ENCODE results near the gene MANBA.

MANBA gene

DNA sequence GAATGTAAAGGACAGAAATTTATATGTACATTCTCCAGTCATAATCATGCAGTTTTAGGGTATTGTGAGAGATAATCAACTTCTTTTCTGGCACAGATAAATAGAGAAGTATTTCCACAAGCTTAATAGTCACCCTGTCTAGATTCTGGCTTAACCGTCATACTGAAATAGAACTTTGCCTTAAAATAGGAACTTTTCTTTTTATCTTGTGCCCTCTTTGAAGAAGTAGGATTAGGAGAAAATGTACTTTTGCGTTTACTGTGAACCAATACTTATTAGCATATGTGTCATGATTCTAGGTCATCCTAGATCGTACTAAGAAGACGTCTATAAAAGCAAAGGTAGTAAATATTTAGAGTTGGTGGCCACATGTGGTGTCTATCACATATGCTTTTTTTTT lies 164.2 kb downstream of the MANBA start:
- Histone ChIP-seq H3K36me3 (replicated peaks) (peaks cover 40% of the 10 kb centered on the region), H3K27me3 (replicated peaks) (no peaks in the 10 kb centered on the region), H3K27ac (no peak overlapping the region), H3K4me3 (ENCODE audit: low read depth, low read length) (no peak overlapping the region)
- no peak for DNase-seq
- in situ Hi-C loops (cut with HindIII; ENCODE audit: low pct_ligation_motif_present, low sequenced_read_pairs) = no loop called here
- TF ChIP-seq, protein P1, sequence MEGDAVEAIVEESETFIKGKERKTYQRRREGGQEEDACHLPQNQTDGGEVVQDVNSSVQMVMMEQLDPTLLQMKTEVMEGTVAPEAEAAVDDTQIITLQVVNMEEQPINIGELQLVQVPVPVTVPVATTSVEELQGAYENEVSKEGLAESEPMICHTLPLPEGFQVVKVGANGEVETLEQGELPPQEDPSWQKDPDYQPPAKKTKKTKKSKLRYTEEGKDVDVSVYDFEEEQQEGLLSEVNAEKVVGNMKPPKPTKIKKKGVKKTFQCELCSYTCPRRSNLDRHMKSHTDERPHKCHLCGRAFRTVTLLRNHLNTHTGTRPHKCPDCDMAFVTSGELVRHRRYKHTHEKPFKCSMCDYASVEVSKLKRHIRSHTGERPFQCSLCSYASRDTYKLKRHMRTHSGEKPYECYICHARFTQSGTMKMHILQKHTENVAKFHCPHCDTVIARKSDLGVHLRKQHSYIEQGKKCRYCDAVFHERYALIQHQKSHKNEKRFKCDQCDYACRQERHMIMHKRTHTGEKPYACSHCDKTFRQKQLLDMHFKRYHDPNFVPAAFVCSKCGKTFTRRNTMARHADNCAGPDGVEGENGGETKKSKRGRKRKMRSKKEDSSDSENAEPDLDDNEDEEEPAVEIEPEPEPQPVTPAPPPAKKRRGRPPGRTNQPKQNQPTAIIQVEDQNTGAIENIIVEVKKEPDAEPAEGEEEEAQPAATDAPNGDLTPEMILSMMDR (IDR thresholded peaks at IDR 0.05; ENCODE audit: low read depth, low read length, missing control alignments) = no peak

DNA sequence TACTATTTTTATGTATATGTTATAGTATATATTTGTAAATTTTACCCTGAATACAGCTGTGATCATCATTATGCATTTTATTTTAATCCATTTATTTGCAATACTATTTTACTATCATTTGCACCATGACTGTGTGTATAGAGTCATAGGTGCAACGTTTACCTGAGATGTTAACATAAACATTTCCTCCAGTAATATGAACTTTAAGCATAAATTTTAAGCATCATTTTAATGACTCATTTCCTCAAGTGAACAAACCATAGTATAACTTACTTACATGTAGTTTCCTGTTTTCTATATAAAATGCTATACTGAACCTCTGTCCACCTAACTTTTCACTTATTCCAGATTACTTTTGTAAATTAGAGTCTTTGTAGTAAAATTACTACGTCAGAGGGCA lies 166.8 kb downstream of the MANBA start:
- peaks cover 35% of the 10 kb centered on the region for H3K36me3 ChIP-seq (replicated peaks)
- no peak for DNase-seq
- no peak overlapping the region for H3K4me3 ChIP-seq (ENCODE audit: low read depth, low read length)
- TF ChIP-seq, protein P1 (IDR thresholded peaks at IDR 0.05; ENCODE audit: low read depth, low read length, missing control alignments) = no peak
- in situ Hi-C loops (cut with HindIII; ENCODE audit: low pct_ligation_motif_present, low sequenced_read_pairs) = no loop called here
- H3K27me3 ChIP-seq (replicated peaks) = no peaks in the 10 kb centered on the region
- no peak overlapping the region for H3K27ac ChIP-seq

DNA sequence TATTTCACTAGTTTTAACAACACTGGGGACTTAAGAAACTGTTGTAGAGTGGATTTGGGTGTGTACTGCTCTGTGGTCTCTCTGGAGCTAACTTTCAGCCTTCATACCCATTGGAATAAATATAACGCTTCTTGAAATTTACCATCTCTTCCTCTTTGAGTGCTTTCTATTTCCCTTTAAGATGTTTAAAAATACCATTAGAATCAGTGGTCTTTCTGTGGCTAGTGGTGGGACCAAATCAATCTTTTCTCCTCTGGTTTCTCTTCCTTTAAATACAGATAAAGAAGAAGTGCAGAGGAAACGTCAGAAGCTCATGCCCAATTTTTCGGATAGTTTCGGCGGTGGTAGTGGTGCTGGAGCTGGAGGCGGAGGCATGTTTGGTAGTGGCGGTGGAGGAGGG lies 167.6 kb downstream of the MANBA start:
- Histone ChIP-seq H3K27me3 (replicated peaks) (no peaks in the 10 kb centered on the region), H3K4me3 (ENCODE audit: low read depth, low read length) (no peak overlapping the region), H3K36me3 (replicated peaks) (peaks cover 35% of the 10 kb centered on the region), H3K27ac (no peak overlapping the region)
- TF ChIP-seq, protein P1 (IDR thresholded peaks at IDR 0.05; ENCODE audit: low read depth, low read length, missing control alignments) = no peak
- no peak for DNase-seq
- in situ Hi-C loops (cut with HindIII; ENCODE audit: low pct_ligation_motif_present, low sequenced_read_pairs) = no loop called here

DNA sequence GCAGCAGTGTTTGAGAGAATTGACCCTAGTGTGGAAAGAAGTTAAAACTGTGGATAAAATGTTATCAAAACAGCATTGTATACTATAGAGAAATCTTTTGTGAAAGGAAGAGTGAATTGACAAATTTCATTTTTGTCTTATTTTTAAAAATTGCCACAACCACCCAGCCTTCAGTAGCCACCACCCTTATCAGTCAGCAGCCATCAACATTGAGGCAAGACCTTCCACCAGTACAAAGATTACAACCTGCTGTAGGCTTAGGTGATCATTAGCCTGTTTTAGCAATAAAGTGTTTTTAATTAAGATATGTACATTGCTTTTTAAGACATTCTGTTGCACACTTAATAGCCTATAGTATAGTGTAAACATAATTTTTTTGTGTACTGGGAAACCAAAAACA lies 168.5 kb downstream of the MANBA start:
- H3K27me3 ChIP-seq (replicated peaks) = no peaks in the 10 kb centered on the region
- in situ Hi-C loops (cut with HindIII; ENCODE audit: low pct_ligation_motif_present, low sequenced_read_pairs) = no loop called here
- no peak for DNase-seq

DNA sequence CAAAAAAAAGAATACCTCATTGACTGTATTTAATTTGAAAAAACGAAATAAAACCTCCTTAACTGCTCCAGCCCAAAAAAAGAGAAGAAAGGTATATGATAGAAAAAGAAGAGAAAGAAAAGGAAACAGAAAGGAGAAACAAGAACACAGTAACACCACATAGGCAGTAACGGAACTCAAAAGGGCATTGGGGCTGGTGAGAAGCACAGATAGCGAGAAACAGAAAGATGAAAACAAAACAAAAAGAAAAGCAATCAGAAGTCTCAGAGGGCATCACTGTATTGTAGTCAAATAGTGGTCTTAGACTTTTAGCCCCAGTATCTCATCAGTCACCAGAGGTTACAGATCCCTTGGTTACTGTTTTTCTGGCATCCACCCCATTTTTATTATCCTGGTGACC lies 171.0 kb downstream of the MANBA start:
- TF ChIP-seq, protein P1 (IDR thresholded peaks at IDR 0.05; ENCODE audit: low read depth, low read length, missing control alignments) = no peak
- no peak for DNase-seq
- no peak overlapping the region for H3K4me3 ChIP-seq (ENCODE audit: low read depth, low read length)
- in situ Hi-C loops (cut with HindIII; ENCODE audit: low pct_ligation_motif_present, low sequenced_read_pairs) = no loop called here
- peaks cover 15% of the 10 kb centered on the region for H3K36me3 ChIP-seq (replicated peaks)
- no peaks in the 10 kb centered on the region for H3K27me3 ChIP-seq (replicated peaks)
- no peak overlapping the region for H3K27ac ChIP-seq

More for the DNA sequence above, 168.5 kb downstream of the MANBA start:
- Histone ChIP-seq H3K36me3 (replicated peaks) (peaks cover 32% of the 10 kb centered on the region), H3K4me3 (ENCODE audit: low read depth, low read length) (no peak overlapping the region), H3K27ac (no peak overlapping the region)
- TF ChIP-seq, protein P1 (IDR thresholded peaks at IDR 0.05; ENCODE audit: low read depth, low read length, missing control alignments) = no peak

DNA sequence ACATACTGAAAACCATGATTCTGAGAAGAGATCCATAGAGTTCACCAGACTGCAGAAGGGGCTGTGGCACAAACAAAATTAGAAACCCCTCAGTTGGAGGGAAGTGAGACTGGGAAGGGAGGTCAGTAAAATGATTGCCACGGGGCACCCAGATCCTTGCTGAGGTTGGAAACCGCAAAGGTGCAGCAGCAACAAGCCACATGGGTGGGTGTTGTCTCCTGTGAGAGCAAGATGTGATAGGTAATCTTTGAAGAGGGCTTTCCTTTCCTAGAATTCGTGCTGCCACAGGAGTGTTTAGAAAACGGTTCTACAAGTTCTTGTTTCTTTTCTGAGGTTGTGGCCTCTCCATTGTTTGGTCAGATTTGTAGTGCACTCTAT lies 174.1 kb downstream of the MANBA start:
- Histone ChIP-seq H3K27ac (no peak overlapping the region), H3K27me3 (replicated peaks) (no peaks in the 10 kb centered on the region), H3K4me3 (ENCODE audit: low read depth, low read length) (no peak overlapping the region), H3K36me3 (replicated peaks) (peaks cover 33% of the 10 kb centered on the region)
- DNase-seq = no peak
- in situ Hi-C loops (cut with HindIII; ENCODE audit: low pct_ligation_motif_present, low sequenced_read_pairs) = no loop called here
- TF ChIP-seq, protein P1 (IDR thresholded peaks at IDR 0.05; ENCODE audit: low read depth, low read length, missing control alignments) = no peak
